ENCODE measurements around the gene SOBP.
A peak's percentile ranks its signal among the peaks of the same experiment; 100 is the strongest.

Gene SOBP

GRCh38 chr6:107574856-107575255, 84.9 kb downstream of the SOBP start:
- Histone ChIP-seq H2BK12ac (ENCODE audit: low read length in 2 of 2) (no peak overlapping the region), H3K36me3 (ENCODE audit: control insufficient read depth in 1 of 2, insufficient read depth in 2 of 2, low read depth in 1 of 2, low read length in 2 of 2) (peaks cover 0 to 29% of the 10 kb centered on the region in 2 experiments), H2AFZ (ENCODE audit: low read depth, low read length) (no peak overlapping the region), H3K4me1 (ENCODE audit: control insufficient read depth, insufficient read depth, low read depth, low read length) (peaks cover 8% of the 10 kb centered on the region), H3K27ac (ENCODE audit: low read length, poor library complexity, severe bottlenecking) (no peak overlapping the region), H3K18ac (ENCODE audit: low read depth in 1 of 2, low read length in 2 of 2) (no peak overlapping the region), H4K91ac (ENCODE audit: low read length) (no peak overlapping the region), H3K14ac (ENCODE audit: low read length in 2 of 2) (no peak overlapping the region), H3K9ac (ENCODE audit: low read length) (no peak overlapping the region), H2BK15ac (ENCODE audit: low read depth, poor library complexity, severe bottlenecking) (no peak overlapping the region), H3K4me3 (ENCODE audit: insufficient read depth in 1 of 2, low read depth in 1 of 2, low read length in 2 of 2) (no peak overlapping the region), H2BK5ac (ENCODE audit: low read depth, low read length, poor library complexity, severe bottlenecking) (no peak overlapping the region), H3K79me1 (replicated peaks; ENCODE audit: low read length, poor library complexity, severe bottlenecking) (no peaks in the 10 kb centered on the region), H4K8ac (ENCODE audit: low read length) (no peak overlapping the region), H3K9me3 (ENCODE audit: control insufficient read depth, low read length) (no peaks in the 10 kb centered on the region), H3K4ac (ENCODE audit: low read depth in 1 of 2, low read length in 2 of 2) (no peak overlapping the region), H3K27me3 (ENCODE audit: control insufficient read depth in 1 of 2, insufficient read depth in 1 of 2, low read length in 2 of 2) (peaks cover 0 to 13% of the 10 kb centered on the region in 2 experiments), H3K4me2 (ENCODE audit: low read length, poor library complexity, severe bottlenecking) (no peak overlapping the region), H3K23ac (ENCODE audit: low read length in 2 of 2) (no peak overlapping the region), H2AK5ac (ENCODE audit: low read length, severe bottlenecking) (no peak overlapping the region), H2BK120ac (ENCODE audit: low read depth, low read length) (no peak overlapping the region)
- WGBS, result 96% methylated on average over 6 of the region's 6 CpGs
- DNase-seq, result no peak

DNA sequence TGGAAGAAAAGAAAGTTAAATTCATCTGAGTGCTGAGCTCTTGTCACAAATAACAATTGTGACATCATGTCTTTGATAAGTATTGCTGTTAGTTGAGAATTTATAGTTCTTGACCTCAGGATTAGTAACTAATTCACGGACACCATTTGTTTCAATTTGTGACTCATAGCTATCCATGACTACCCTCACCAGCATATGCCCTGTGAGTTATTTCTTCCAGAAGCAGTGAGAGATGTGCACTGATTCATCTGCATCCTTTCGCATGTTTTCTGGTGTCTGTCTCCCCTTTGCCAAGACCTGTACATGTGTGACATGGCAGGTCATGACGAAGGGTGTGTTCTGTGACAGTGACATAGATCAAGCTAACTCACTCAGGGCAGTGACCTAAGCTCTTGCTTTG, 86.9 kb downstream of the SOBP start:
- no peak overlapping the region for H3K23ac ChIP-seq (ENCODE audit: low read length in 2 of 2)
- peak; percentile 83 for DNase-seq
- no peak overlapping the region for H2BK5ac ChIP-seq (ENCODE audit: low read depth, low read length, poor library complexity, severe bottlenecking)
- no peak overlapping the region for H3K18ac ChIP-seq (ENCODE audit: low read depth in 1 of 2, low read length in 2 of 2)
- H3K27ac ChIP-seq (ENCODE audit: low read length, poor library complexity, severe bottlenecking), result no peak overlapping the region
- no peak overlapping the region for H4K8ac ChIP-seq (ENCODE audit: low read length)
- no peak overlapping the region for H2AK5ac ChIP-seq (ENCODE audit: low read length, severe bottlenecking)
- no peak overlapping the region for H3K4ac ChIP-seq (ENCODE audit: low read depth in 1 of 2, low read length in 2 of 2)
- peaks cover 8% of the 10 kb centered on the region for H3K4me1 ChIP-seq (ENCODE audit: control insufficient read depth, insufficient read depth, low read depth, low read length)
- H3K9me3 ChIP-seq (ENCODE audit: control insufficient read depth, low read length), result no peaks in the 10 kb centered on the region
- no peak overlapping the region for H2AFZ ChIP-seq (ENCODE audit: low read depth, low read length)
- no peak overlapping the region for H3K9ac ChIP-seq (ENCODE audit: low read length)
- no peak overlapping the region for H2BK12ac ChIP-seq (ENCODE audit: low read length in 2 of 2)
- H3K79me1 ChIP-seq (replicated peaks; ENCODE audit: low read length, poor library complexity, severe bottlenecking), result no peaks in the 10 kb centered on the region
- H3K4me3 ChIP-seq (ENCODE audit: insufficient read depth in 1 of 2, low read depth in 1 of 2, low read length in 2 of 2), result no peak overlapping the region
- H3K36me3 ChIP-seq (ENCODE audit: control insufficient read depth in 1 of 2, insufficient read depth in 2 of 2, low read depth in 1 of 2, low read length in 2 of 2), result peaks cover 0 to 31% of the 10 kb centered on the region in 2 experiments
- peaks cover 0 to 19% of the 10 kb centered on the region in 2 experiments for H3K27me3 ChIP-seq (ENCODE audit: control insufficient read depth in 1 of 2, insufficient read depth in 1 of 2, low read length in 2 of 2)
- 31% methylated on average over 2 of the region's 3 CpGs for WGBS
- H3K4me2 ChIP-seq (ENCODE audit: low read length, poor library complexity, severe bottlenecking), result no peak overlapping the region
- no peak overlapping the region for H2BK15ac ChIP-seq (ENCODE audit: low read depth, poor library complexity, severe bottlenecking)
- no peak overlapping the region for H4K91ac ChIP-seq (ENCODE audit: low read length)
- H2BK120ac ChIP-seq (ENCODE audit: low read depth, low read length), result no peak overlapping the region
- H3K14ac ChIP-seq (ENCODE audit: low read length in 2 of 2), result peak overlapping the region in 1 of 2 experiments; percentile 73

DNA sequence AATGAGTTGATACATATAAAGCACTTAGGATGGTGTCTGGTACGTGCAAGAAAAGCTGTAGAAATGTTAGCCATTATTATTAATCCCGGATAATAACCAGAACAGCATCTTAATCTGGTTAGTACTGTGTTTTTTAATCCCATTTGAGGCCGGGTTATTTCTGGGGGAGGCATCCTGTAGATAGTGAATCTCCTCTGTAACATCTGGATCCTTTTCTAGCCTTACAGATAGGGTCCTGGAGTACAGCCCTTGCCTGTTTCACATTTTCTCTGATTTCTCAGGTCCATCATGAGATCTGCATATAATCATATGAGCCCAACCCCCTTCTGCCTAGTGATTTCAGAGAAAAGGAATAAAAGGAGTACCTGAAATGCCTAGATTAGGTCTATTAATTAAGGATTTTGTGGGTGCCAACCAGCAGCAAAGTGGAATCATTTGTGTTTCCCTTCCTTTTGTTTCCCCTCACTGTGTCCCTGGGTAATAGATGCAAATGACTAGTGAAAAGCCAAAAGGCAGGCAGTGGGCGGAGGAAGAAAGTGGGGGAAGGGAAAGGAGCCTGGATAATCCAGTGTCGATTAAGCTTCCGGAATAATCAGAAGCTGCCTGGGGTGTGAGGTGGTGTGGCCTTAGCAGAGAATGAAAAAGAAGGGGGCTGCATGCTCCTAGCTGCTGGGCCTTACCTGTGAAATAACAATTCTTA, 88.9 kb downstream of the SOBP start:
- Histone ChIP-seq H3K18ac (ENCODE audit: low read depth in 1 of 2, low read length in 2 of 2) (no peak overlapping the region), H4K91ac (ENCODE audit: low read length) (no peak overlapping the region), H2BK15ac (ENCODE audit: low read depth, poor library complexity, severe bottlenecking) (no peak overlapping the region), H3K23ac (ENCODE audit: low read length in 2 of 2) (no peak overlapping the region), H3K9me3 (ENCODE audit: control insufficient read depth, low read length) (no peaks in the 10 kb centered on the region), H2BK120ac (ENCODE audit: low read depth, low read length) (no peak overlapping the region), H2AK5ac (ENCODE audit: low read length, severe bottlenecking) (no peak overlapping the region), H3K14ac (ENCODE audit: low read length in 2 of 2) (no peak overlapping the region), H2BK5ac (ENCODE audit: low read depth, low read length, poor library complexity, severe bottlenecking) (no peak overlapping the region), H3K79me1 (replicated peaks; ENCODE audit: low read length, poor library complexity, severe bottlenecking) (no peaks in the 10 kb centered on the region), H3K27me3 (ENCODE audit: control insufficient read depth in 1 of 2, insufficient read depth in 1 of 2, low read length in 2 of 2) (peaks cover 0 to 19% of the 10 kb centered on the region in 2 experiments), H3K4me1 (ENCODE audit: control insufficient read depth, insufficient read depth, low read depth, low read length) (peaks cover 8% of the 10 kb centered on the region), H3K4ac (ENCODE audit: low read depth in 1 of 2, low read length in 2 of 2) (no peak overlapping the region), H4K8ac (ENCODE audit: low read length) (no peak overlapping the region), H3K9ac (ENCODE audit: low read length) (no peak overlapping the region), H2AFZ (ENCODE audit: low read depth, low read length) (no peak overlapping the region), H3K4me2 (ENCODE audit: low read length, poor library complexity, severe bottlenecking) (no peak overlapping the region), H2BK12ac (ENCODE audit: low read length in 2 of 2) (no peak overlapping the region), H3K36me3 (ENCODE audit: control insufficient read depth in 1 of 2, insufficient read depth in 2 of 2, low read depth in 1 of 2, low read length in 2 of 2) (peaks cover 0 to 32% of the 10 kb centered on the region in 2 experiments), H3K27ac (ENCODE audit: low read length, poor library complexity, severe bottlenecking) (no peak overlapping the region), H3K4me3 (ENCODE audit: insufficient read depth in 1 of 2, low read depth in 1 of 2, low read length in 2 of 2) (no peak overlapping the region)
- no peak for DNase-seq
- WGBS, result 83% methylated on average over 4 of the region's 6 CpGs

GRCh38 chr6:107579456-107580056, 89.6 kb downstream of the SOBP start:
- H3K27ac ChIP-seq (ENCODE audit: low read length, poor library complexity, severe bottlenecking), result no peak overlapping the region
- WGBS, result 77% methylated on average over 5 of the region's 6 CpGs
- no peak overlapping the region for H3K14ac ChIP-seq (ENCODE audit: low read length in 2 of 2)
- H2BK15ac ChIP-seq (ENCODE audit: low read depth, poor library complexity, severe bottlenecking), result no peak overlapping the region
- H4K8ac ChIP-seq (ENCODE audit: low read length), result no peak overlapping the region
- no peak overlapping the region for H2BK12ac ChIP-seq (ENCODE audit: low read length in 2 of 2)
- H3K36me3 ChIP-seq (ENCODE audit: control insufficient read depth in 1 of 2, insufficient read depth in 2 of 2, low read depth in 1 of 2, low read length in 2 of 2), result peaks cover 0 to 30% of the 10 kb centered on the region in 2 experiments
- no peak overlapping the region for H2AK5ac ChIP-seq (ENCODE audit: low read length, severe bottlenecking)
- H3K23ac ChIP-seq (ENCODE audit: low read length in 2 of 2), result no peak overlapping the region
- H2BK120ac ChIP-seq (ENCODE audit: low read depth, low read length), result no peak overlapping the region
- no peaks in the 10 kb centered on the region for H3K9me3 ChIP-seq (ENCODE audit: control insufficient read depth, low read length)
- no peaks in the 10 kb centered on the region for H3K79me1 ChIP-seq (replicated peaks; ENCODE audit: low read length, poor library complexity, severe bottlenecking)
- no peak overlapping the region for H2BK5ac ChIP-seq (ENCODE audit: low read depth, low read length, poor library complexity, severe bottlenecking)
- H3K4me1 ChIP-seq (ENCODE audit: control insufficient read depth, insufficient read depth, low read depth, low read length), result peaks cover 8% of the 10 kb centered on the region
- H3K27me3 ChIP-seq (ENCODE audit: control insufficient read depth in 1 of 2, insufficient read depth in 1 of 2, low read length in 2 of 2), result peaks cover 0 to 19% of the 10 kb centered on the region in 2 experiments
- H4K91ac ChIP-seq (ENCODE audit: low read length), result no peak overlapping the region
- no peak overlapping the region for H3K18ac ChIP-seq (ENCODE audit: low read depth in 1 of 2, low read length in 2 of 2)
- no peak overlapping the region for H3K9ac ChIP-seq (ENCODE audit: low read length)
- no peak overlapping the region for H3K4me3 ChIP-seq (ENCODE audit: insufficient read depth in 1 of 2, low read depth in 1 of 2, low read length in 2 of 2)
- DNase-seq, result no peak
- H3K4ac ChIP-seq (ENCODE audit: low read depth in 1 of 2, low read length in 2 of 2), result no peak overlapping the region
- no peak overlapping the region for H2AFZ ChIP-seq (ENCODE audit: low read depth, low read length)
- no peak overlapping the region for H3K4me2 ChIP-seq (ENCODE audit: low read length, poor library complexity, severe bottlenecking)
